ENCODE results near the gene WDR88. TPM values are rescaled to one million over a fixed set of nuclear protein-coding genes. Genes with fewer than 3 reads are reported as not detected.
"Not testable (repeated sequence)": the region's sequence is repeated elsewhere in the genome, so short reads cannot be mapped to it uniquely, and the experiment has no call there.

WDR88 gene
- total RNA-seq: not detected in 2 replicates

DNA sequence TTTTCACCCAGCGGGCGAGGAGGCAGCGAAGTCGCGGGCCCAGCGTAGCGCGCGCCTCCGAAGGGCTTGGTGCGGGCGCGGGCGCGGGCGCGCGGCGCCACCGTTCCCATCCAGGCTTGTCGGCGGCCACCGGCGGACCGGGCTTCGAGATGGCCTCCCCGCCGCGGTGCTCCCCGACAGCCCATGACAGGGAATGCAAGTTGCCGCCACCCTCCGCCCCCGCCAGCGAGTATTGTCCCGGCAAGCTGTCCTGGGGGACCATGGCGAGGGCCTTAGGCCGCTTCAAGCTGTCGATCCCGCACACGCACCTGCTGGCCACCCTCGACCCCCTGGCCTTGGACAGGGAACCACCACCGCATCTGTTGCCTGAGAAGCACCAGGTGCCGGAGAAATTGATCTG is at the start of gene WDR88:
WDR88 (plus strand) TSS at position 94 of the 400 bp plus-strand sequence; CDS start at position 150, 56 bp downstream.
- DNase-seq (ENCODE audit: low read depth): no peak

GRCh38 chr19:33085570-33086128 is 46.3 kb upstream of the WDR88 start:
- no peak for DNase-seq (ENCODE audit: low read depth)

DNA sequence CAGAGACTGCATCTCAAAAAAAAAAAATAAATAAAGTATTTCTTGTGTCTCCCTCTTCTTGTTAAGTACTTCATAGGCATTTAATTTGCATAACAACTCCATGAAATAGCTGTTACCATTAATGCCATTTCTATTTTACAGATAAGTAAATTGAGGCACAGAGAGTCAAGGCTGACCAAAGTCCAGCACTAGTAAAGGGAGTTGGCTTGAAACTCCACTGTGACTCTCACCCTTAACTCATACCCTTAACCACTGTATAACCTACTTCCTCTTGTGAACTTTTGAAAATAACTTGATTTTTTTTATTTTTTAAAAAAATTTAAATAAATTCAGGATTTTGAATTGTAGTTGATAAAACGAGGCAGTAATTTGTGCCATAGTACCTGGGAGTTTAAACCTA is 45.0 kb upstream of the WDR88 start:
- DNase-seq (ENCODE audit: low read depth): no peak

- DNase-seq (ENCODE audit: low read depth): no peak
Observed at GRCh38 chr19:33089010-33089409, 42.9 kb upstream of the WDR88 start.

GRCh38 chr19:33090179-33090578 is 41.7 kb upstream of the WDR88 start:
- DNase-seq (ENCODE audit: low read depth): no peak

DNA sequence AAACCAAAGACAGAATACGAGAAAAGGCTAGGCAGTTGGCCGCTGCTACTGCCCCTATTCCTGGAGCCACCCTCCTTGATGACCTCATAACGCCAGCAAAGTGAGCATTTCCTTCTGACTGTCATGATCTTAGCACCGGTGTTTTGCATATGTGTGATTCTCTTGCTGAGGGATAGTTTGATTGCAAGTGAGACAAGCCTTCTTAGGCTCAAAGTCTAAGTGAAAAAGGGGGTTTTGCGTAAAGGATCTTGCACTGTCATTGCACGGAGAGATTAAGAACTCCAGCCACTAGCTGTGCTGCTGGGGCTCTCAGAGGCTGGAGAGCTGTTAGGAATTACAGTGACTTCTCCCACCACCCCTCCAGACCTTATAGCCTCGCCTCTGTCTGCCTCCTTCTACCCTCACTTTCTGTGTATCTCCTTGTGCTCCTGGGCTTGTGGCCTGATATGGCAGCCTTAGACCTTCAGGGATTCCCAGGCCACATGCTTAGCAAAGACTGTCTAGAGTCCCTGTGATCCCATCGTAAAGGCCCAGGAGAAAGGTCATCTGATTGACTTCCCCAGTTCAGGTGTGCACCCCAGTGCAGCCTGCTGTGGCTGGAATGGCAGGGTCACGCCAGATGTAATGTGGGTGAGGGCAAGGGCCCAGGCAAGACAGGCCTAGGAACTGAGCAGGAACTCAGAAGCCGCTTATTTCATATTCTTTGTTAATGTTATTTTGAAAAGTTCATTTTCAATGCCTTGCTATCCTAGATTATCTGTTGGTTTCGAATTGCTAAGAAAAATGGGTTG is 38.3 kb upstream of the WDR88 start:
- DNase-seq (ENCODE audit: low read depth): no peak

- peak; percentile 89 for DNase-seq (ENCODE audit: low read depth)
Observed at GRCh38 chr19:33094436-33095067, 37.4 kb upstream of the WDR88 start.

GRCh38 chr19:33096005-33096404 is 35.9 kb upstream of the WDR88 start:
- DNase-seq (ENCODE audit: low read depth): peak; percentile 50

DNA sequence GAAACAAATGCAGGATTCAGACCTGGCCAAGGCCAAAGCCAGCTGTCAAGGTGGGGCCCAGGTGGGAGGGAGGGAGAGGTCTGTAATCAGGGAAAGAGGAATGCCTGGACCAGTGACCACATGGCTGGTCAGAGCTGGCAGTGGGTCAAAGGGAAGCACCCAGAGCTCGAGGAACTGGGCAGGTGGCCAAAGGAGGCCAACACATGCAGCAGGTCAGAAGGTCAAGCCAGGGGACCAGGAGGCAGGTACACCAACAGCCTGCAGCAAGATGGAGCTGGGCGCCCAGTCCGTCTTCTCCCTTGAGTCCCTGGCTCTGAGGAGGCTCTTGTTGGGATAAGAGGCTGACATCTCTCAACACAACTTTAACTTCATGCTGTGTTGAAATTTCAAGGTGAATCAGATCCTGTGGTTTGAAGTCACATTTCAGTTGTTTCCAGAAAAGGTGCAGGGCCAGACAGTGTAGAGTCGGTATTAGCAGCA is 33.8 kb upstream of the WDR88 start:
- DNase-seq (ENCODE audit: low read depth): peak; percentile 95

DNA sequence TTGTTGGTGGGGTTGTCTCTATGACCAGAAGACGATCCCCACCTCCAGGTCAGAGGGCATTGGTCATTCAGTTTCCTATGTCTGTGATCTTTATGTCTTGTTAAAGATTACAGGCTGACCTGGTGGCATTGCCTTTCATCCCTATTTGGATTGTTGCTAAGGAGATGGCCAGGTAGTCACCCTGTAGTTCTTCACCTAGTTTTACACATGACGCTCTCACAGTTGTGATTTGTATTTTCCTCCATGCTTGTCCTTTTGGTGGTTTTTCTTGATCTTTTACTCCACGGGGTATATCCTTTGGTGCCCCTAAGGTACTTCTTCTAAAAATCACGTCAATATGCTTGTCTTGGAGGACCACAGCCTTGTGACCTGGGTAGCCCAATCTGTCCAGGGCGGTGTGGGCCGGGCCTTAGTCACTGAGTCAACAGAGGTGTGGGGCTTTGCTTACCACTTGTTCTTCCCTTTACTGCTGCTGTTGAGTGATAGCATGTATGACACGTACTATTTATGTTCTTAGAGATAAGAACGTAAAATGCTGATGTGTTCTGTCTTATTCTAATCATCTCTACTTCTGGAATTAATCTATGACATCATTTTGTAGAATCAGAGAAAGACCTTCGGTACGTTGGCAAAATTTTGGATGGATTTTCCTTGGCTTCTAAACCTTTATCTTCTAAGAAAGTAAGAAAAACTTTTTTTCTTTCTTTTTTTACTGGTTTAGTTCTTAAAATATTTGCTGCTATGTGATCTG is 30.8 kb upstream of the WDR88 start:
- no peak for DNase-seq (ENCODE audit: low read depth)

GRCh38 chr19:33102893-33103292 is 29.0 kb upstream of the WDR88 start:
- no peak for DNase-seq (ENCODE audit: low read depth)

DNA sequence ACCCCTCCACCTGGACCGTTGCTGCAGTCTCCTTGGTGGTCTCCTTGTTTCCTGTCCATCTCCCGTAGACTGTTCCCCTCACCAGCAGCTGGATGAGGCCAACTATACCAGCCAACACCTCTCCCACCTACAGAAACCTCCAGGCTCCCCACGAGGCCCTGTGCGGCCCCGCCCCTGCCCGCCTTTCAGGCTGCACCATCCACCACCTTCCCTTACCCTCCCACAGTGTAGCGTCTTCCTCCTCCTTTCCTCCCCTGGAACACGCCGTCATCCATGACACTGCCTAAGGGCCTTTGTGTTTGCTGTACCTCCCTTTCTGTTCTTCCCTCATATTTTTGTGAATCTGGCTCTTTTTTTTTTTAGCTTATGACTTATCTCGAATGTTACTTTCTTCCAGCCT is 23.8 kb upstream of the WDR88 start:
- no peak for DNase-seq (ENCODE audit: low read depth)

DNA sequence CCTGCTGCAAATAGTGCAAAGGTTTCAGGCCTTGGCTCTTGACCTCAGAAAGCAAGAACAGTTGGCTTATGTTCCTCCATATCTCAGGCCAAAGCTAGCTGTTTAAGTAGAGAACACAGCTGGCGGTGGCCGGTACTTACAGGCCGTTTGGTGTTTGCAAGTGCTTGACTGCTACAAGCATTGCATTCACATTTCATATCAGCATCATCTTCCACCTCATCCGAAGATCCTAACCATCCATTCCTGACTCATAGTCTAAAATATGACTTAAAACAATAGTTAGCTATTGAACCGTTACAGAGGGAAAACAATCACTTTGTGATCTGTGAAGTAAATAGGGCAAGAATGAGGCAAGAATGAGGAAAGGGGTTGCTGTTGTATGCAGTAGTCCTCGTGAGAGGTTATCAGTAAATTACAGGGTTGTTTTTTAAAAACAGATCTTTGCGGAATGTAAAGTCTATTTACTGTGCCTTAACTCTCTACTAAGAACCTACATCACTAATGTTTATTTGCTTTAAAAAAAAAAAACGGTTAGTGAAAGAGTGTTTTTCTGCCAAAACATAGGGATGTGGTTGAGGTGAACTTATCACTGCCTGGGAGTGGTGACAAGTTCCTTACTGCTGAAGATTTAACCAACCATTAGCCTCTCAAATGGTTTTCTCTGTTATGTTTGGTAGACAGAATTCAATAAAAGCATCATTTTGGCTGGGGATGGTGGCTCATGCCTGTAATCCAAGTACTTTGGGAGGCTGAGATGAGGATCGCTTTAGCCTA is 21.6 kb upstream of the WDR88 start:
- peak; percentile 86 for DNase-seq (ENCODE audit: low read depth)

DNA sequence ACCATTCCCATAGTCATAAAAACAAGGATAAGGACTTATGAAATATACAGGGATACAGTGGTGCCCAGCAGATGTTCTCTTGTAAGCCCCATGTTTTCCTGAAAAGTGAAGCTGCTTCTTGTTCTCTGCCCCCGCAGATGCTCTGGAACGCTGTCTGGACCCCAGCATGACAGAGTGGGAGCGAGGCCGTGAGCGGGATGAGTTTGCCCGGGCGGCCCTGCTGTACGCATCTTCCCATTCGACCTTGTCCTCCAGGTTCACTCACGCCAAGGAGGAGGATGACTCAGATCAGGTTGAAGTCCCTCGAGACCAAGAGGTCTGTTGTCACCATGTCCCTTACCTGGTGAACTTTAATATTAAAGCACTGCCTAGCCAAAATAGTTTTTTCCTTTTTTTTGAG is 20.3 kb upstream of the WDR88 start:
- no peak for DNase-seq (ENCODE audit: low read depth)

DNA sequence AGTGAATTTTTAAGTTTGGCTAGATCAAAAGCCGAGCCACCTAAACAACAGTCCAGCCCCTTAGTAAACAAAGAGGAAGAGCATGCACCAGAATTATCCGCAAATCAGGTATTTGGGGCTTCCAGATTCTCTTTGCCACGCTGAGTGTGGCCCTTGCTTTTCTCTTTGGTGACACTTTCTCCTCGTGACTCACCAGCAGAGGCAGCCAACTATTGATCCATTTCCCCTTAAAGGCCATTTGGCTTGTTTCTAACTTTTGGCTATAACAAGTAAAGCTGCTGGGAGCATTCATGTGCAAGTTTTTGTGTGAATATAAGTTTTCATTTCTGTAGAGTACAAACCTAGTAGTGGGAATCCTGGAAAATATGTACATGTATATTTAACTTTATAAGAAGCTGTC is 17.6 kb upstream of the WDR88 start:
- no peak for DNase-seq (ENCODE audit: low read depth)

- DNase-seq (ENCODE audit: low read depth): no peak
Observed at GRCh38 chr19:33117501-33117900, 14.4 kb upstream of the WDR88 start.

- DNase-seq (ENCODE audit: low read depth): no peak
Observed at GRCh38 chr19:33118643-33119042, 13.3 kb upstream of the WDR88 start.

DNA sequence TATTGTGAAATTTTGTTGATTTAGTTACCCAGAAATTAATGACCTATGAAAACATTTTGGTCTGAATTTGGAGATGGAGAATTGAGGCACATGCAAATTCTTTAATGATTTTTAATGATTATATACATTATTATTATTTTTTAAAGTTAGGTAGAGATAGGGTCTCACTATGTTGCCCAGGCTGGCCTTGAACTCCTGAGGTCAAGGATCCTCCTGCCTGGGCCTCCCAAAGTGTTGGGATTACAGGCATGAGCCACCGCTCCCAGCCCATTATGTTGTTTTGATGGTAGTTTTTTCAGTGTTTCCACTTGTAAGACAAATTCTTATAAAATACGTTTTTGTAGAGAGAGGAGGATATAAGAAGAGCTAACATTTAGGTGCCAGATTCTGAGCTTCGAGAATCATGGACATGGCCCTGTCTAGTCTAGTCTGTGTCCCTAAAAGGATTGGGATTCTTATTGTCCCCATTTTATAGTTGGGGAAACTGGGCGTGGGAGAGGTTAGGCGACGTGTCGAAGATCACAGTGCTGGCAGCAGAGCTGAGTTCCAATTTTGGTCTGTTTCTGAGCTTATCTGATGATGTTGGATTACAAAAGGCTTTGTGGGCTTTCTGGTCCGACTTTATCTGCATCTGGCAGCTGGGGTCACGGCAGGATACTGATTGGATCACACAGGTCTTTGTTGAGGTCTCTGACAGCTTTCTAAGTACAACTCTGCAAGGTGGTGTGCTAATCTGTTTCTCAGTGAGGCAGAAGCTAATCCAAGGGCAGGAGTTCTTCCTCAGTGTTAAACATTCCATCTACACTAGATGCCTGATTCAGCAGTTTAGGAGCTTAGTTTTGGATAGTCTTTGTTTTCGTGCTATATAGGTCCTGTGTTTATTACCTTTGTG is 7.5 kb upstream of the WDR88 start:
- DNase-seq (ENCODE audit: low read depth): no peak

DNA sequence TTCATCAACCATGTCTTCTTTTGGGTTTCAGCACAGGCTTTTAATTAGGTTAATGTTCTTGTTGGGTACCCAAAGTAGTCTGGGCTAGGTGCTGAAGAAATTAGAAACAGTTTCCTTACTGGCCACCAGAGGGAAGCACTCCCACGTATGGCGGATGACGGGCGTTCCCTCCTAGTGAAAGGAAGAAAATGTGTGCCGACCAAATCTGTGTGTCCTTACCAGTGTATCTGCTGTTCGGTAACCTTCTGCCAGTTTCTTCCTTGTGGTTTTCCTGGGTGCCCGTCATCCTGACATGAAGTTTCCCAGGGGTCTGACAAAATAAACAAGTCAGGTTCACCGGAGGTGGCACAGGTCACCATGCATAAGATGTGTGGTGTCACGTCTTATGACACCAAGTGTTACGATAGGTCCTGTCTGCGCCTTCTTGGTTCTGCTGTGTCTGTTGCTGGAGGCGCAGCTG is 6.0 kb upstream of the WDR88 start:
- peak; percentile 53 for DNase-seq (ENCODE audit: low read depth)

DNA sequence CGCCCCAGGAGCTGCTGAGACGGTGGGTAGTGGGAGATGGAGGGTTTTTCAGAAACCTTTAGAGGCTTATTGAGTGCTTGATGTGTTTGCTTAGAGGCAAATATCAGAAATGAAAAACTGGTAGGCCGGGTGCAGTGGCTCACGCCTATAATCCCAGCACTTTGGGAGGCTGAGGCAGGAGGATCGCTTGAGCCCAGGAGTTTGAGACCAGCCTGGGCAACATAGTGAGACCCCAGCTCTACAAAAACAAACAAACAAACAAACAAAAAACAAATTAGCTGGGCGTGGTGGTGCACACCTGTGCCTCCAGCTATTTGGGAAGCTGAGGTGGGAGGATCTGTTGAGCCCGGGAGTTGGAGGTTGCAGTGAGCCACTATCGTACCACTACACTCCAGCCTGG is 5.2 kb upstream of the WDR88 start:
- not testable (repeated sequence) for DNase-seq (ENCODE audit: low read depth)
